CD4-positive, alpha-beta T cell (primary cell): ENCODE results near the gene CRKL. TPM values are rescaled to one million over a fixed set of nuclear protein-coding genes. Genes with fewer than 3 reads are reported as not detected.
A peak's percentile ranks its signal among the peaks of the same experiment; 100 is the strongest.

ENCODE experiments used
- ATAC-seq: fragments of 200-7000 bp; cut with Tn5 transposase; one replicate; pipeline ENCODE4 v1.10.0; 2022; ENCODE audit warnings: mild to moderate bottlenecking; ENCODE audit not compliant: poor library complexity
- CTCF ChIA-PET: fragments of 350-600 bp; sonication (Branson Sonifier 250); formaldehyde crosslinking; loops from one replicate; lab custom pipeline; 2021; ENCODE audit warnings: antibody characterized with exemption, inconsistent platforms; lab: Charles Lee
- POLR2A ChIA-PET: fragments of 350-600 bp; sonication (Branson Sonifier 250); formaldehyde crosslinking; loops from one replicate; lab custom pipeline; 2021; ENCODE audit warnings: antibody characterized with exemption, inconsistent platforms; lab: Charles Lee
- DNase-seq, 14 experiments: peaks; one replicate each; pipeline ENCODE4 v3.0.0-alpha.2; 2013 to 2020; ENCODE audit warnings: mixed read lengths in 2 of 14
- H3K27ac ChIP-seq, 2 donors: one replicate each; pipeline versions ENCODE4 v1.5.1 to v1.7.0; 2013; ENCODE audit warnings: low read length in 2 of 2, low read depth in 1 of 2, mild to moderate bottlenecking in 1 of 2
- H3K27me3 ChIP-seq, 2 experiments: 1 replicate in 1 of 2; 2 replicates in 1 of 2; pipeline versions ENCODE4 v1.6.1 to v1.7.0; 2013; ENCODE audit warnings: low read length in 2 of 2, control low read depth in 1 of 2, mild to moderate bottlenecking in 1 of 2, moderate library complexity in 1 of 2; ENCODE audit not compliant: insufficient read depth in 2 of 2, control insufficient read depth in 1 of 2
- H3K36me3 ChIP-seq: one replicate; pipeline ENCODE4 v1.6.1; 2013; ENCODE audit warnings: low read length, control low read depth; ENCODE audit not compliant: insufficient read depth
- H3K4me1 ChIP-seq: one replicate; pipeline ENCODE4 v1.6.1; 2013; ENCODE audit warnings: low read length, control low read depth; ENCODE audit not compliant: insufficient read depth
- H3K4me3 ChIP-seq: one replicate; pipeline ENCODE4 v1.5.1; 2013; ENCODE audit warnings: mild to moderate bottlenecking, low read length, moderate library complexity
- H3K9me3 ChIP-seq, 2 experiments: 1 replicate in 1 of 2; 2 replicates in 1 of 2; pipeline versions ENCODE4 v1.6.1 to v1.7.0; 2013; ENCODE audit warnings: low read length in 2 of 2, mild to moderate bottlenecking in 2 of 2, control low read depth in 1 of 2, moderate library complexity in 1 of 2; ENCODE audit not compliant: control insufficient read depth in 1 of 2, insufficient read depth in 1 of 2
- H3K27ac Mint-ChIP-seq: one replicate; pipeline ENCODE4 v1.8.0; 2020; ENCODE audit warnings: mixed read lengths
- H3K27me3 Mint-ChIP-seq: one replicate; pipeline ENCODE4 v1.8.0; 2021; ENCODE audit warnings: mixed read lengths
- H3K36me3 Mint-ChIP-seq: one replicate; pipeline ENCODE4 v1.8.0; 2021; ENCODE audit warnings: low read depth, mixed read lengths
- H3K4me1 Mint-ChIP-seq: one replicate; pipeline ENCODE4 v1.8.0; 2021; ENCODE audit warnings: low read depth, mixed read lengths
- H3K4me3 Mint-ChIP-seq: one replicate; pipeline ENCODE4 v1.8.0; 2020; ENCODE audit warnings: mild to moderate bottlenecking, mixed read lengths
- H3K9me3 Mint-ChIP-seq: one replicate; pipeline ENCODE4 v1.8.0; 2020; ENCODE audit warnings: mixed read lengths
- intact Hi-C, 2 experiments: fragments of 100-400 bp; cut with DNase I in 1 of 2; cut with micrococcal nuclease in 1 of 2; formaldehyde crosslinking; loops; one replicate each; pipeline versions ENCODE4 v1.15.1 to v1.9.0; 2023 to 2025; cut with DNase I, micrococcal nuclease
- total RNA-seq, 174 experiments: library from RNA in 2 of 174; stranded (reverse) in 2 of 174; gene quantifications; one replicate each; pipeline ENCODE4 v1.2.3 and lab custom pipeline; 2021 to 2026
- TF ChIP-seq, protein P1 (sequence below): fragments of 200-600 bp; IDR thresholded peaks from one replicate; pipeline ENCODE4 v1.8.0; 2022; ENCODE audit warnings: antibody characterized with exemption, mild to moderate bottlenecking

Gene CRKL
- total RNA-seq, 2 experiments from 2014 or later, result 41.9 to 43.5 TPM

DNA sequence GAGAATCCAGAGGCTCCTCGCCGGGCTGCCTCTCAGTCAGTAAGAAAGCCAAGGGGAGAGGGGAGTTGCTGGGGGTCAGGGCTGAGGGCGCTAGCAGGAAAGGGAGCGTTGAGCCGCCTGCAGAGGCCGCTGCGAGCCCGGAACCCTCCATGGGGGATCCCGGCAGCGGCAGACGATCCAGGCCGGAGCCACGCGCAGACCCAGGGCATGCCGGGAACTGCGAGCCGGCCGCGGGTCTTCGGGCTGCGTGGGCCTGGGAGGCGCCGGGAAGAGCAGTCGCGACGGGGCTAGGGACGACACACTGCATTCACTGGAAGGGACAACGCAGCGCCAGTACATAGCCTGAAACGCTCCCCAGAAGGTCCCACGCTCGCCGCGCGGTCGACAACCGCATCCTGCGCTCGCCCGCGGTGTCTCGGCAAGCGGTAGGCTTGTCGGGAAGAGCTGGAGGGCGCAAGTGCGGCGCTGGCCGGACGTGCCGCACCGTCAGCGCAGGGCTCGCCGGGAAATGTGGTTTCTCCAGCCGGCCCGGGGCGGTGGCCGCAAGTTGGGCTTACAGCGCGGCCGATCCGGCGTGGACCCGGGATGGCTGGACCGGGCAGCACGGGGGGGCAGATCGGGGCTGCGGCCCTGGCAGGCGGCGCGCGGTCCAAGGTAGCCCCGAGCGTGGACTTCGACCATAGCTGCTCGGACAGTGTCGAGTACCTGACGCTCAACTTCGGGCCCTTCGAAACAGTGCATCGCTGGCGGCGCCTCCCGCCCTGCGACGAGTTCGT lies 64.8 kb downstream of the CRKL start, which contains the start of gene LZTR1:
Gene LZTR1 (plus strand): TSS at position 511 of the 776 bp plus-strand sequence. CDS start 75 bp downstream, at position 586.
- Mint-ChIP-seq H3K4me1 (peaks cover 48% of the 10 kb centered on the region), H3K27ac (peak within 1 kb of the TSS; percentile 87), H3K36me3 (peaks cover 19% of the 10 kb centered on the region), H3K4me3 (peak within 1 kb of the TSS; percentile 97), H3K9me3 (no peaks in the 10 kb centered on the region), H3K27me3 (no peaks in the 10 kb centered on the region)
- intact Hi-C loops, result loop anchor here (1.0 to 10.0 kb wide), 3 partner anchors 20 to 127 kb away; partner anchors contain the start of genes THAP7 (in 2 of the 2), CRKL (in 1 of the 2), PI4KA (in 1 of the 2) and SNAP29 (in 1 of the 2)
- TF ChIP-seq, protein P1, sequence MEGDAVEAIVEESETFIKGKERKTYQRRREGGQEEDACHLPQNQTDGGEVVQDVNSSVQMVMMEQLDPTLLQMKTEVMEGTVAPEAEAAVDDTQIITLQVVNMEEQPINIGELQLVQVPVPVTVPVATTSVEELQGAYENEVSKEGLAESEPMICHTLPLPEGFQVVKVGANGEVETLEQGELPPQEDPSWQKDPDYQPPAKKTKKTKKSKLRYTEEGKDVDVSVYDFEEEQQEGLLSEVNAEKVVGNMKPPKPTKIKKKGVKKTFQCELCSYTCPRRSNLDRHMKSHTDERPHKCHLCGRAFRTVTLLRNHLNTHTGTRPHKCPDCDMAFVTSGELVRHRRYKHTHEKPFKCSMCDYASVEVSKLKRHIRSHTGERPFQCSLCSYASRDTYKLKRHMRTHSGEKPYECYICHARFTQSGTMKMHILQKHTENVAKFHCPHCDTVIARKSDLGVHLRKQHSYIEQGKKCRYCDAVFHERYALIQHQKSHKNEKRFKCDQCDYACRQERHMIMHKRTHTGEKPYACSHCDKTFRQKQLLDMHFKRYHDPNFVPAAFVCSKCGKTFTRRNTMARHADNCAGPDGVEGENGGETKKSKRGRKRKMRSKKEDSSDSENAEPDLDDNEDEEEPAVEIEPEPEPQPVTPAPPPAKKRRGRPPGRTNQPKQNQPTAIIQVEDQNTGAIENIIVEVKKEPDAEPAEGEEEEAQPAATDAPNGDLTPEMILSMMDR, result peak; percentile 52
- Histone ChIP-seq H3K27me3 (no peaks in the 10 kb centered on the region), H3K4me3 (peak within 1 kb of the TSS; percentile 76), H3K36me3 (peaks cover 24% of the 10 kb centered on the region), H3K9me3 (peaks cover 6 to 14% of the 10 kb centered on the region in 2 experiments), H3K4me1 (peaks cover 49% of the 10 kb centered on the region), H3K27ac (peak within 1 kb of the TSS; percentile 69 to 80)
- ChIA-PET POLR2A (interaction anchor here (0.6 to 4.6 kb wide), 7 partner anchors 9 to 647 kb away, joined by 3 to 25 read pairs (median 3); partner anchors contain the start of genes CRKL and THAP7), CTCF (interaction anchor here (0.8 to 1.5 kb wide), 3 partner anchors 21 to 647 kb away, joined by 3 to 7 read pairs (median 3); no protein-coding TSS in a partner anchor)
- DNase-seq (peak; percentile 40 to 85 (median 66)), ATAC-seq (peak; percentile 58)

DNA sequence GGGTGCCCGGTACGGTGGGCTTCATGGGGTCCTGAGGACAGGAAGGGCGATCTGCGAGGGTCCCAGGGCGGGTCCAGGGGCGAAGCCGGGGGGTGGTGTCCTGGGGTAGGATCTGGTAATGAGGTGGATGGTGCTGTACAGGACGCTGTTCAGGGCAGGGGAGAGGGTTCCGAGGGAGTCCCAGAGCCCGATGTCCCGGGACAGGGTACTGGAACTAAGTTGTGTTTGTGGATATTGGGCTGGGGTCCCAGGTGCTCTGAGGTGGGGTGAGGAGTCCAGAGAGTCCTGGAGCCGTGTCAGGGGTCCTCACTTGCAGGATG lies 65.3 kb downstream of the CRKL start:
- Mint-ChIP-seq H3K36me3 (peaks cover 21% of the 10 kb centered on the region), H3K27ac (peak overlapping the region; percentile 87), H3K4me3 (peak overlapping the region; percentile 97), H3K27me3 (no peaks in the 10 kb centered on the region), H3K4me1 (peaks cover 48% of the 10 kb centered on the region), H3K9me3 (no peaks in the 10 kb centered on the region)
- Histone ChIP-seq H3K4me3 (peak overlapping the region; percentile 76), H3K9me3 (peaks cover 6 to 14% of the 10 kb centered on the region in 2 experiments), H3K27ac (peak overlapping the region; percentile 32 to 69), H3K36me3 (peaks cover 27% of the 10 kb centered on the region), H3K27me3 (no peaks in the 10 kb centered on the region), H3K4me1 (peaks cover 49% of the 10 kb centered on the region)
- intact Hi-C loops, result loop anchor here (5.0 to 10.0 kb wide), 2 partner anchors 65 to 128 kb away; partner anchors contain the start of genes CRKL (in 1 of the 2), PI4KA (in 1 of the 2) and SNAP29 (in 1 of the 2)
- no peak for DNase-seq
- no peak for ATAC-seq
- TF ChIP-seq, protein P1, result no peak
- POLR2A ChIA-PET, result interaction anchor here (0.6 to 4.6 kb wide), 7 partner anchors 8 to 647 kb away, joined by 3 to 25 read pairs (median 3); partner anchors contain the start of genes CRKL and THAP7
- CTCF ChIA-PET, result interaction anchor here (0.8 to 1.5 kb wide), 3 partner anchors 21 to 647 kb away, joined by 3 to 7 read pairs (median 3); no protein-coding TSS in a partner anchor

DNA sequence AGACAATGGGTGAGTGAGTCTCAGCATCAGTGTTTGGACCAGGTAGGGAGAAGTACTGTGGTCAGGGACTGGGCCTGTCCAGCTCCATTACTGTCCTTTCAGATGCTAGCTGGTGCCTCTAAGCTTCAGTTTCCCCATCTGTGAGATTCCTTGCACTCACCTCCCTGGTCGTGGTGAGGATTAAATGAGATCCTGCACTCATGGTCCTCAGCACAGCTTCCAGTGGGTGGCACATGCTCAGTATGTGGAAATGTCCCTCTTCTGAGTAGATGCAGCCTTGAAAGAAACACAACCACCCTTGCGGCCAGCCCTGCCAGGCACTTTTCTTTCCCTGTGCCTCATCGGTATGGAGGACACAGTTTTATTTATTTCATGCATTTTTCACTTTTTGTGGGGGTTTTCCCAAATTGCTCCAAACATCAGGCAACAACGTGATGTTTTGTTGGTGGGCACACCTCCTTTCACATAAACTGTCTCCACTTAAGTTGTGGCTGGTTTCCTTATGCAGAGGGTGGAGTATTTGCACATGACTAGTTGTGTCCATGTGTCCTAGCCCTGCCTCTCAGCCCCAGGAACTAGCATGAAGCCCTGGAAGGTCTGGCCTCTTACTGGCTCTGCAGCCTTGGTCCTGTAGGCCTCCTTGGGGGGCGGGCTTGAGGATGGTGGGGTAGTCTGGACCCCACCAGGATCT lies 66.0 kb downstream of the CRKL start:
- Histone ChIP-seq H3K4me1 (peaks cover 49% of the 10 kb centered on the region), H3K9me3 (peaks cover 6 to 8% of the 10 kb centered on the region in 2 experiments), H3K27me3 (no peaks in the 10 kb centered on the region), H3K4me3 (peak overlapping the region; percentile 76), H3K36me3 (peaks cover 33% of the 10 kb centered on the region), H3K27ac (no peak overlapping the region)
- intact Hi-C loops, result loop anchor here (5.0 to 10.0 kb wide), 2 partner anchors 66 to 128 kb away; partner anchors contain the start of genes CRKL (in 1 of the 2), PI4KA (in 1 of the 2) and SNAP29 (in 1 of the 2)
- H3K9me3 Mint-ChIP-seq, result no peaks in the 10 kb centered on the region
- H3K27ac Mint-ChIP-seq, result peak overlapping the region; percentile 87
- peak overlapping the region; percentile 97 for H3K4me3 Mint-ChIP-seq
- ATAC-seq, result no peak
- H3K36me3 Mint-ChIP-seq, result peaks cover 28% of the 10 kb centered on the region
- ChIA-PET CTCF (no interaction called here), POLR2A (interaction anchor here (2.7 to 4.6 kb wide), 2 partner anchors 16 to 19 kb away, joined by 16 to 25 read pairs; partner anchors contain the start of gene THAP7)
- TF ChIP-seq, protein P1, result no peak
- H3K27me3 Mint-ChIP-seq, result no peaks in the 10 kb centered on the region
- DNase-seq, result no peak
- peaks cover 48% of the 10 kb centered on the region for H3K4me1 Mint-ChIP-seq
